HuH-7 (cell line): ENCODE data around the gene GFM2.
"Not testable (repeated sequence)": the region's sequence is repeated elsewhere in the genome, so short reads cannot be mapped to it uniquely, and the experiment has no call there.

Experiments
- DNase-seq: peaks from one replicate; pipeline ENCODE4 v3.0.0; 2011; ENCODE audit warnings: low spot score

The GFM2 gene, protein sequence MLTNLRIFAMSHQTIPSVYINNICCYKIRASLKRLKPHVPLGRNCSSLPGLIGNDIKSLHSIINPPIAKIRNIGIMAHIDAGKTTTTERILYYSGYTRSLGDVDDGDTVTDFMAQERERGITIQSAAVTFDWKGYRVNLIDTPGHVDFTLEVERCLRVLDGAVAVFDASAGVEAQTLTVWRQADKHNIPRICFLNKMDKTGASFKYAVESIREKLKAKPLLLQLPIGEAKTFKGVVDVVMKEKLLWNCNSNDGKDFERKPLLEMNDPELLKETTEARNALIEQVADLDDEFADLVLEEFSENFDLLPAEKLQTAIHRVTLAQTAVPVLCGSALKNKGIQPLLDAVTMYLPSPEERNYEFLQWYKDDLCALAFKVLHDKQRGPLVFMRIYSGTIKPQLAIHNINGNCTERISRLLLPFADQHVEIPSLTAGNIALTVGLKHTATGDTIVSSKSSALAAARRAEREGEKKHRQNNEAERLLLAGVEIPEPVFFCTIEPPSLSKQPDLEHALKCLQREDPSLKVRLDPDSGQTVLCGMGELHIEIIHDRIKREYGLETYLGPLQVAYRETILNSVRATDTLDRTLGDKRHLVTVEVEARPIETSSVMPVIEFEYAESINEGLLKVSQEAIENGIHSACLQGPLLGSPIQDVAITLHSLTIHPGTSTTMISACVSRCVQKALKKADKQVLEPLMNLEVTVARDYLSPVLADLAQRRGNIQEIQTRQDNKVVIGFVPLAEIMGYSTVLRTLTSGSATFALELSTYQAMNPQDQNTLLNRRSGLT

DNA sequence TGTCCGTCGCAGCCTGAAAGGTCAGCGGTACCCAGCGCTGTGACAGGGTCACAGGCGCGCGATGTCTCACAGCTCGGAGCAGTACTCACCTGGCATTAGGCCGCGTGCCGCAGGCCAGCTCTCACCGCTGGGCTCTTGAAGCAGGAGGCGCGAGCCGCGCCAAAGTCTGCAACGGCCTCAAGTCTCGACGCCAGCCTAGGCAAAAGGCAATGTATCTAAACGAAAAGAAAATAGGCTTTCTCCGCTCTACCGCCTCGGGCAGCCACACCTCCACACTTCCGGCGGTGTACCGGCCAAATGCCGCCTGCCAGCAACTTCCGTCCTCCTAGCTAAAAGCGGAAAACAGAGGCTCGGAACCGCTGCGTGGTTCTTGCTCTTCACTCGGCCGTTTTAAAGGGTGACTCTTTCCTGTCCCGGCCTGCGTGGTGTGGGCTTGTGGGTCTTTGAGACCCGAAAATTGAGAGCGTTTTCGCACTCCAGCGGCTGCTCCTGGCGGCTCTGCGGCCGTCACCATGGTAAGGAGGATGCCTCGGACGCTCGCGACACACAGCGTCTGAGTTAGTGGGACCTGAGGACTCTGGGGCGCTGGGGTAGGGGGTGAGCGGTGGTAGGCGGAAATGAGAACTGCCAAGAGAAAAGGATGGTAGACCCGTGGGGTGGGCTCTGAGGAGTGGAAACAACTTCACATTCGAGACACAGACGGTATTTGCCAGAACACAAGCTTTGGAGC is at the start of gene GFM2, which contains the start of gene NSA2:
TSS of gene GFM2 (minus strand) at position 269 of the 730 bp plus-strand sequence. CDS start 3,375 bp downstream, outside the sequence.
TSS of gene NSA2 (plus strand) at position 401 of the 730 bp plus-strand sequence. CDS start at position 513, 112 bp downstream.
- DNase-seq = peak; percentile 32

DNA sequence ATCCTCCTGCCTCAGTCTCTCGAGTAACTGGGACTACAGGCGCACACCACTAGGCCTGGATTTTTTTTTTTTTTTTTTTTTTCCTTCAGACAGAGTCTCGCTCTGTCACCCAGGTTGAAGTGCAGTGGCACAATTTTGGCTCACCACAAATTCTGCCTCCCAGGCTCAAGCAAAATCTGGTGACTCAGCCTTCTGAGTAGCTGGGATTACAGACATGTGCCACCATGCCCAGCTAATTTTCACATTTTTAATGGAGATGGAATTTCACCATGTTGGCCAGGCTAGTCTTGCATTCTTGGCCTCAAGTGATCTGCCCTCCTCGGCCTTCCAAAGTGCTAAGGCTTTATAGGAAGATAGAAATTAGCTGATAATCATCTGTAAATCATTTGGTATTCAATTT is 44.0 kb upstream of the GFM2 start:
- DNase-seq = no peak

DNA sequence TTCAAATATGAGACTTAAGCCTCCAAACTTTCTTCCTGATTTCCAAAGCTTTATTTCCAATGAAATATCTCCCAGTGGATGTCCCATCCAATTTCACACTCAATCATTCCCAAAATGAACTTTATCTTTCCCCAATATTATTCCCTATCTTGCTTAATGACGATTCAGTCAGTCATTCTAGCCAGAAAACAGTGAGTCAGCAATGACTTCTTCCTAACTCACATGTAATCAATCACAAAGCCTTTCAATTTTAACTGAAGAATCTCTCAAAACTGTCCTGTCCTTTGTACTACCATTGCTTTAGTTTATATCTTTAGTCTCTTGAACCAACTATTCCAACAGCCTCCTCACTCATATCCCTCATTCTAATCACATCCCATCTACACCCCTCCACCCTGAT is 35.0 kb upstream of the GFM2 start:
- no peak for DNase-seq

DNA sequence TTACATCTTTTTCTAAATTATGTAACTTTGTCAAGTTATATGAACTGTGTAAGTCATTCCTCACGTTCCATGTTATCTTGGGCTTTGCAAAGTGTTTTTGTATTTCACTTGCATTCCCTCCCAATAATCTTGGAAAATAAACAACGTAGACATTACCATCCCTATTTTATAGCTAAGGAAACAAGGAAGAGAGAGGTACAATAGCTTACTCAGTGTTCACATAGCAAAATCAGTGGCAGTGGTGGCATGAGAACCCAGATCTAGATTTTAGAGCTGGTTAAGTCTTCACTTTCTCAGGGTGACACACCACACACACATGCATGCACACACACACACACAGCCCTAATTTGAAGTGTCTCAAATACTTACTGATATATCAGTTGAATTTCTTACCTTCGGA is 34.3 kb upstream of the GFM2 start:
- no peak for DNase-seq

DNA sequence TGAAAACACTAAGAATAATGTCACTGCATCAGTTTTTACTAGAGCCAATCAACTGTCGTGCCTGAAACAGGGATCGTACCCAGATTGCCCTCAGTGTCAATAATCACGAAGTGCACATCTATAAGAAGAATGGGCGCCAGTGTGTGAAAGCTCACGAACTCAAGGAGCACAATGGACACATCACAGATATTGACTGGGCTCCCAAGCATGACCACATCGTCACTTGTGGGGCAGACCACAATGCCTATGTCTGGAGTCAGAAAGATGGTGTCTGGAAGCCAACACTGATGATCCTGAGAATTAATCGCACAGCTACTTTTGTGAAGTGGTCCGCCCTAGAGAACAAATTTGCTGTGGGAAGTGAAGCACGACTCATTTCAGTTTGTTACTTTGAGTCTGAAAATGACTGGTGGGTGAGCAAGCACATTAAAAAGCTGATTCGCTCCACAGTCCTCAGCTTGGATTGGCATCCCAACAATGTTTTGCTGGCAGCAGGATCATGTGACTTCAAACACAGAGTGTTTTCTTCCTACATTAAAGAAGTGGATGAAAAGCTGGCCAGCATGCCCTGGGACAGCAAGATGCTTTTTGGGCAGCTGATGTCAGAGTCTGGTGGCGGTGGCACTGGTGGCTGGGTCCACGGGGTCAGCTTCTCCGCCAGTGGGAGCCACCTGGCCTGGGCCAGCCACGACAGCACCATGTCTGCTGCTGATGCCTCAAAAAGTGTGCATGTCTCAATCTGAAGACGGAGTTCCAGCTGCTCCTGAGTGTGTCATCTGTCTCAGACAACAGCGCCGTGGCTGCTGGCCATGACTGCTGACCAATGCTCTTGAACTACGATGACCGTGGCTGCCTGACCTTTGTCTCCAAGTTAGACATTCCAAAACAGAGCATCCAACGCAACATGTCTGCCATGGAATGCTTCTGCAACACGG is 32.3 kb upstream of the GFM2 start:
- no peak for DNase-seq

DNA sequence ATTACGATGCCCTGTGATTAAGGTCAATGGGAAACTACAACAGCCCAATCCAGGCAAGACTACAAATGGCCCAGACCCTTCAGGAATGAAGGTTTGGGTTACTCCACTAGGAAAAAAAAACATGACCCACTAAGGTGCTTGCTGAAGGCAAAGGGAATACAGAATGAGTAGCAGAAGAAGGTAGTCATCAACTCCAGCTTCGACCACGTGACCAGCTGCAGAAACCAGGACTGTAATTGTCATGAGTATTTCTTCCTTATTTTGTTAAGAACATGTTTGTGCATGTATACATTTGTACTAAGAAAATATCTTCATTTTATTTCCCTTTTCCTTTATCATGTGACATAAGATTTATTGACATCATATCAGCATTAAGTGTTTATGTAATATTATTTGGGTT is 24.8 kb upstream of the GFM2 start:
- not testable (repeated sequence) for DNase-seq

DNA sequence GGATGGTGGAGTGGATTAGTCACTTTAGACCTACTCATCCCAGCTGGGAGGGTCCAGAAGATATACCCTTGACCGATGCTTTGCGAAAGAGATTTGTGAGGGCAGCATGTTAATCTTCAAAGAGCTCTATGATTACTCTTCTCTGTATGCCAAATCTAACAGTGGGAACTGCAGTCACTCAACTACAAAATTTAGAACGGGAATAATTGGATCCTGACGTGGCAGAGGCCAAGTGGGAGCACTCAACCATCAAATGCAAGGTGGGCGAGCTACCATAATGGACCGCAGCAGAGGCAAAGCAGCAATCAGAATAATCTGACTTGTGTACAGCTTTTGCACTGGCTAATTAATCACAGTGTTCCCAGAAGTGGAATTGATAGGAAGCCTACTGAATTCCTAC is 20.5 kb upstream of the GFM2 start:
- DNase-seq = no peak

DNA sequence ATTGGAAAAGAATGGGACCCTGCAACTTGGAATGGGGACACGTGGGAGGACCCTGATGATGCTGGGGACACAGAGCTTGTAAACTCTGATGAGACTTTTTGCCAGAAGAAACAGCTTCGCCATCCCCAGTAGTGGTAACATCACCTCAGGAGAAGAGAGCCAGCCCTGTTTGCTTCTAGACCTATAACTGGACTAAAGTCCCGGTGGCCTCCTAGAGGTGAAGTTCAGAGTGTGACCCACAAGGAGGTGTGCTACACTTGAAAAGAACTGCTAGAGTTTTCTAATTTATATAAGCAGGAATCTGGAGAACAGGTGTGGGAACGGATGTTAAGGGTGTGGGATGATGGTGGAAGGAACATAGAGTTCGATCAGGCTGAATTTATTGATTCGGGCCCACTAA is 19.9 kb upstream of the GFM2 start:
- DNase-seq = no peak

DNA sequence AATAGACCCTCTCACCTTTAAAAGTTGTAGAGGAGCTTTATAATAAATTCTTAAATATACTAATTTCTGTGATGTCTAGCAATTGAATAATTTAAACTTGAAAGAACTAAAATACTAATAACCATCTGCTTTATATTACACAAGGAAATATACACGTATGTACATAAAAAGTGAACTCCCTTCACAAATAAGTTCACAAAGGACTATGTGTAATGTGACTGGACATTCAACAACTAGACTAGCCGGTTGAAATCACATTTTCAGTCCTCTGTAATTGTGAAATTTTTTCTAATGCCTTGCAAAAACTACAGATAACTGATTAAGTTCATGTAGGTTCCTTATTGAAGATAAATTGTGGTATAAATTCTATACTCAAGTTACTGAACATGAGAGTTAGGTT is 11.7 kb upstream of the GFM2 start:
- no peak for DNase-seq

DNA sequence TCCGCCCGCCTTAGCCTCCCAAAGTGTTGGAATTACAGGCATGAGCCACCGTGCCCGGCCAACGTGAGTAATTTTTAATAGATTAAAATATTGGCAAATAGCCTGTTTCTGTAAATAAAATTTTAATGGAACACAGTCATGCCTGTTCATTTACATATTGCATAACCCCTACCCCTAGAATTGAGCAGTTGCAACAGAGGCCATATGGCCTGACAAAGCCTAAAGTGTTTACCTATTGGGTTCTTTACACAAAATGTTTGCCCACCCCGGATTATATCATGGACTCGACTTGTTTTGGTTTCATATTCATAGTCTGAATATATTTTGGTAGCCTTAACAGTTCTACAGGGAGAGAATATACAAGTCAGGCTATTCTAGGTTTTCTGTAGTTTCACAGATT is 5.4 kb upstream of the GFM2 start:
- peak; percentile 20 for DNase-seq

DNA sequence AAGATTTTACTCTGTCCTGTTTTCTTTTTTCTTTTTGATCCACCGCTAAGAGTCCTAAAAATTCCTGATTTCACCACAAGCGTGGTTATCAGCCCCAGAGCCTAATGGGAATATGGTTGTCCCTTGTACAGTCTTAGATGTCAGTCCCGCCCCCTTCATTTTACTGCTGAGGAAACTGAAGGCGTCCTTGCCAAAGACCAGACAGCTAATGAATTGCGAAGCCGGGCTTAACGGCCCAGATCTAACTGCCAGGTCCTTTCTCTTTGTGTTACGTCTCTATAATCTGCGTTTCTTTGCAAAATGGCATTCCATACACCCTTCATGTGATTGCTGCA is 629 bp upstream of the GFM2 start:
- peak; percentile 6 for DNase-seq

DNA sequence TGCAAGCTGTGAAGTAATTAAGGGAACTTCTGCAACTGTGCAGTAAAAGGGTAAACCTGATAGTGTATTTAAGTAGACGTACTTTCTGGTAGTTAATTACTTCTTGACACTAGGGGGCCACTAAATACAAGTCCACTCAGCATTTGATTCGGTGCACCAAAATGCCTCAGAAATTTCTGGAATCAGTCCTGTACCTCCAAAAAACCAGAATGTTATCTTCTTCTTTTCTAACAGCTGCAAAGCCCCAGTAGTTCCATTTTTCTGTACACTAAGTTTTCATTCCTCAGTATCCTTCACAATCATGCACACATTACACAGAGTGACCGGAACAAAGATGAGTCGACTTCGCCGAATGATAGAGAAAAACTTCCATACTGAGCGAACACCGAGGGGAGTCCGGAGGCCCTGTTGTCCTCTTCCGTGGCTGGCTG is 484 bp downstream of the GFM2 start:
- DNase-seq = peak; percentile 5

DNA sequence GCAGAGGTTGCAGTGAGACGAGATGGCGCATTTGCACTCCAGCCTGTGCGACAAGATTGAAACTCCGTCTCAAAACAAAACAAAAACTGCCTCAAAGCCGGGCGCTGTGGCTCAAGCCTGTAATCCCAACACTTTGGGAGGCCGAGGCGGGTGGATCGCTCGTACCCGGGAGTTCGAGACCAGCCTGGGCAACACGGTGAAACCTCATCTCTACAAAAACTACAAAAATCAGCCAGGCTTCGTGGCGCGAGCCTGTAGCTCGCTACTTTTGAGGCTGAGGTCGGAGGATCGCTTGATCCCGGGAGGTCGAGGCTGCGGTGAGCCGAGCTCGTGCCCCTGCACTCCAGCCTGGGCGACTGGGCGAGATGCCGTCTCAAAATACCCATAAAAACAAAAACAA is 988 bp downstream of the GFM2 start:
- DNase-seq = no peak

DNA sequence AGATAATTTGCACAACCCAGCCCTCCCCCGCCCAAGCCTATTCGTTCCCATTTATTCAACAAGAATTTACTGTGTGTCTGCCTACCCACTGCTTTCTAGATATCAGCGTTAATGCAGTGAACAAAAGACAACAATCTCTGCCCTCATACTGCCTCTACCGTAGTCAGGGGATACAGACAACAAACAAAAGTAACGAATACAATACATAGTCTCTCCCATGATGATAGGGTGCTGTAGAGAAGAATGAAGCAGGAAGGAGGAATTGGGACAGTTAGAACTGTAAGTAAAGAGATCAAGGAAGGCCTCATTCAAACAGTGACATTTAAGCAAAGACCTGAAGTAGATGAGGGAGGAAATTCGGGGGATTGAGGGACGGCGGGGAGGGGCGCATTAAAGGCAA is 1.7 kb downstream of the GFM2 start:
- DNase-seq = no peak

DNA sequence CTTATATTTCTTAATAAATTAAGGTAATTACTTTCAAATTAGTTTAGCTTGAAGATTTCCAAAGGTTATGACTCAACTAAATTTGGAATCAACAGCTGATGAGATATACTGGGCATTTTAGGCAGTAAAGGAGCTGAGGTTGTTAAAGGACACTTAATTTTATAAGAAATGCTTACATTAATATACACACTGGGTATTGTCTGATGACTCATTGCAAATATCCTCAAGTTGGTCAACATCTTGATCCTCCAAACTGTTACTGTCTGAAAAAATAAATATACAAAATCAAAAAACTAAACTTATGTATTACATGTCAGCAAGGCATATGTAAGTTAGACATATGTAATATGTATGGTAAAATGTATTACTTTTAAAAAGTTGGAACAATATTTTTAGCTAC is 3.4 kb downstream of the GFM2 start:
- DNase-seq = no peak

DNA sequence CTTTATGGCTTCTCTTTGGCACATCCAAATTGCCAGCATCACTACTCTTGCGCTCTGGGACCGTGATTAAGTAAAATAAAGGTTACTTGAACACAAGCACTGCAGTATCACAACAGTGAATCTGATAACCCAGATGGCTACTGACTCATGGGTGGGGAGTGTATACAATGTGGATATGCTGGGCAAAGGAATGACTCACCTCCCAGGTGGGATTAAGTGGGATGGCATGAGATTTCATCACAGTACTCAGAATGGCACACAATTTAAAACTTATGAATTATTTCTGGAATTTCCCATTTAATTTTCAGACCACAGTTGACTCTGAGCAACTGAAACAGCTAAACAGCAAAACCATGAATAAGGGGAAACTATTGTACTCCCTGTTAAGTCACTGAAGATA is 4.3 kb downstream of the GFM2 start:
- DNase-seq = no peak

DNA sequence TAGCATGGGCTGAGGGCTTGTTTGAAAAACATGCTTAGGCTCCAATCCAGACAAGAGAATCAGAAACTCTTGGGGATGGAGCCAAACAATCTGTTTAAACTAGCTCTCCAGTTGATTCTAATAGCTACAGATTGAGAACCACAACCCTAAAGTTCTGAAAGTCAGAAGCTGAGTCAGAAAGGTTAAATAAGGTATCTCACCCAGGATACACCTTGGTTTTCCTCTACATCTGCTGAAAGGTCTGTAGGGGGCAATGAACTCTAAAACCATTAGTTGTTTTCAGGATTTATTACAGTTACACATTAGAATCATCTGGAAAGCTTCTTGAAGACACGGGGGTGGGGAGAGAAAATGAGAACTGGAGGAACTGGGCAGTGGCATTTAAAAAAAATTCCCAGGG is 5.7 kb downstream of the GFM2 start:
- DNase-seq = no peak

DNA sequence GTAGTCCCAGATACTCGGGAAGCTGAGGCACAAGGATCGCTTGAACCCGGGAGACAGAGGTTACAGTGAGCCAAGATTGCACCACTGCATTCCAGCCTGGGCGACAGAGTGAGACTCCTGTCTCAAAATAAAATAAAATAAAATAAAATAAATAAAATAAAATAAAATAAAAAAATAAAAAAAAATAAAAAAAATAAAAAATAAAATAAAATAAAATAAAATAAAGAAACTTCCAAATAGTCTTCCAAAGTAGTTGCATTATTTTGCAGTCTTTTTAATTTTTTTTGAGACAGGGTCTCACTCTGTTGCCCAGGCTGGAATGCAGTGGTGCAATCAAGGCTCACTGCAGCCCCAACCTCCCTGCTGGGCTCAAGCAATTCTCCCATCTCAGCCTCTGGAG is 18.2 kb downstream of the GFM2 start:
- not testable (repeated sequence) for DNase-seq

DNA sequence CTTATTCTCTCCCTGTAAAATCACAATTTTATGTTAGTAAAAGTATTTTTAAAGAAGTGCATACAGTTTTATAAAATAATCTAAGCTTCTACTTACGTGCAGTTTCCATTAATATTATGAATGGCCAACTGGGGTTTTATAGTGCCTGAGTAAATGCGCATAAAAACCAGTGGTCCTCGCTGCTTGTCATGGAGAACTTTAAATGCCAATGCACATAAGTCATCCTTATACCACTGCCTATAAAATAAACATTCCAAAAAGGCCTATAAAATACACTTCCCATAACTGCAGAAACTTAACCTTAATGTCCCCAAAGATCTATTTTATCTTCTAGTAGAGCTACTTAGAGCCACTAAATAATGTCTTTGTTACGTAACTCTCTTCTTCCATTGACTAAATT is 28.5 kb downstream of the GFM2 start:
- DNase-seq = no peak

DNA sequence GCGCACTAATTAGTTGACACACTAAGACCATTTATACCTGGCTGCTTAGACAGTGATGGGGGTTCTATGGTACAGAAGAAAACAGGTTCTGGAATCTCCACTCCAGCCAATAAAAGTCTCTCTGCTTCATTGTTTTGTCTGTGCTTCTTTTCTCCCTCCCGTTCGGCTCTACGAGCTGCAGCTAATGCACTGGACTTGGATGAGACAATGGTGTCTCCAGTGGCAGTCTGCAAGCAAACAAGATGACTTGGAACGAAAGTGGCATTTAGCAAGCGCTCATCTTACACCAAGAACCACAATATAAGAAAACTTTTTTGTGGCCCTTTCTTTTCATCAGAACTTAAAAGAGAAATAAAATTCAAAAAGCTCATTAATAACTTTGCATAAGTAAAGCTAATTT is 30.2 kb downstream of the GFM2 start:
- no peak for DNase-seq

DNA sequence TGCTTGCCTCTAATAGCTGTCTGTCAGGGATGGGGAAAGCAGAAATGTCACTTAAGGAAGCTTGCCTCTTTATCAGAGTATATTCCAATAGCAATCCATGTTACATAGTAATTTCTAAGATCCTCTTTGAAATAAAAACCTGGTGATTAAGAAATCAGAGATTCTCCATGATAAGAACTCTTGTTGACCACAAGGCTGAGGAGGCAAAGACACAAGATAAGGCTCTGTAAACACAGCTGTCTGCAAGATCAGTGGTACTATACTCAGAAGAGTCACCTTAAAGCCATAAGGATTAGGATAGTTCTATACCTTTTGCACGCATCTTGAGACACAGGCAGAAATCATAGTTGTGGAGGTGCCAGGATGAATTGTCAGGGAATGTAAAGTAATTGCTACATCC is 41.6 kb downstream of the GFM2 start:
- no peak for DNase-seq

DNA sequence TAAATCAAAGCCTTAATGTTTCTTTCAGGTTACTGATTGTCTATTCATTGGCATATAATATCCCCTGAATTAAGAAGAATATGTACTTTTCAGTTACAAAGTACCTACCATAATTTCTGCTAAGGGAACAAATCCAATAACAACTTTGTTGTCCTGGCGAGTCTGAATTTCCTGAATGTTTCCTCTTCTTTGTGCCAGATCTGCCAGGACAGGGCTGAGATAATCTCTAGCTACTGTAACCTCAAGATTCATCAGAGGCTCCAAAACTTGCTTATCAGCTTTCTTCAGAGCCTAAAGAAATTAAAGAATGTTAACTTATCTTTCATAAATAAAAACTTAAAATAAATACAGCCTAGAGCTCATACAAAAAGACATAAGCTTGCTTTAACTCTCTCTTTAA is 44.6 kb downstream of the GFM2 start:
- no peak for DNase-seq
